ENCODE measurements around the gene SST.

Gene SST

DNA sequence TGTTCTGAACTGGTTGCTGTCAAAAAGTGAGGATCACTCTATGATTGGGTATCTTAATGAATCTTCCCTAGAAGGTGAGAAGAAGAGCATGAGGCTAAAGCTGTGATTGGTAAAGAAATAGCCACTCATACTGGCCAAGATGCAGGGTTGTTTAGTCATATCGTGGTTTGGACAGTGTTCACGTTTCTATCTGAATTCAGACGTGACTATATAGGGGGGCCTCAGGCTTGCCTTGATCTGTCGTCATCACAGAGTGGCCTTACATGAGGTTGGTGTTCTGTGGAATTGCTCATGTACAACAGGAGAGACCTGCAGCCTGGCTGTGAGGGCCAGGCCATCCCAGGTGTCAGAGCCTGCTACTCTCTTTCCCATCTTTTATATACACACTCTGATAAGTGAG is 19.8 kb upstream of the SST start:
- TF ChIP-seq ISL1 (CRISPR knock-in tag; IDR thresholded peaks at IDR 0.05) (no peak), SNAI2 (CRISPR knock-in tag; IDR thresholded peaks at IDR 0.05) (no peak), ZC3H10 (CRISPR knock-in tag; IDR thresholded peaks at IDR 0.05) (no peak), PPARA (CRISPR knock-in tag; IDR thresholded peaks at IDR 0.05; ENCODE audit: borderline replicate concordance) (no peak), TCF4 (CRISPR knock-in tag; IDR thresholded peaks at IDR 0.05; ENCODE audit: borderline replicate concordance) (no peak), BACH2 (CRISPR knock-in tag; IDR thresholded peaks at IDR 0.05; ENCODE audit: borderline replicate concordance) (no peak), ZFP3 (CRISPR knock-in tag; IDR thresholded peaks at IDR 0.05) (no peak), CSDC2 (CRISPR knock-in tag; IDR thresholded peaks at IDR 0.05) (no peak), ESRRG (CRISPR knock-in tag; IDR thresholded peaks at IDR 0.05) (no peak), ARNTL (CRISPR knock-in tag; IDR thresholded peaks at IDR 0.05; ENCODE audit: borderline replicate concordance, low read depth) (no peak), ZNF8 (CRISPR knock-in tag; IDR thresholded peaks at IDR 0.05) (no peak), ZNF70 (CRISPR knock-in tag; IDR thresholded peaks at IDR 0.05) (no peak), GLIS3 (CRISPR knock-in tag; IDR thresholded peaks at IDR 0.05) (no peak)
- TF ChIP-seq, protein P1, sequence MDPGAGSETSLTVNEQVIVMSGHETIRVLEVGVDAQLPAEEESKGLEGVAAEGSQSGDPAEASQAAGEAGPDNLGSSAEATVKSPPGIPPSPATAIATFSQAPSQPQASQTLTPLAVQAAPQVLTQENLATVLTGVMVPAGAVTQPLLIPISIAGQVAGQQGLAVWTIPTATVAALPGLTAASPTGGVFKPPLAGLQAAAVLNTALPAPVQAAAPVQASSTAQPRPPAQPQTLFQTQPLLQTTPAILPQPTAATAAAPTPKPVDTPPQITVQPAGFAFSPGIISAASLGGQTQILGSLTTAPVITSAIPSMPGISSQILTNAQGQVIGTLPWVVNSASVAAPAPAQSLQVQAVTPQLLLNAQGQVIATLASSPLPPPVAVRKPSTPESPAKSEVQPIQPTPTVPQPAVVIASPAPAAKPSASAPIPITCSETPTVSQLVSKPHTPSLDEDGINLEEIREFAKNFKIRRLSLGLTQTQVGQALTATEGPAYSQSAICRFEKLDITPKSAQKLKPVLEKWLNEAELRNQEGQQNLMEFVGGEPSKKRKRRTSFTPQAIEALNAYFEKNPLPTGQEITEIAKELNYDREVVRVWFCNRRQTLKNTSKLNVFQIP (CRISPR knock-in tag; IDR thresholded peaks at IDR 0.05; ENCODE audit: borderline replicate concordance, low read depth), result no peak
- TF ChIP-seq, protein P2, sequence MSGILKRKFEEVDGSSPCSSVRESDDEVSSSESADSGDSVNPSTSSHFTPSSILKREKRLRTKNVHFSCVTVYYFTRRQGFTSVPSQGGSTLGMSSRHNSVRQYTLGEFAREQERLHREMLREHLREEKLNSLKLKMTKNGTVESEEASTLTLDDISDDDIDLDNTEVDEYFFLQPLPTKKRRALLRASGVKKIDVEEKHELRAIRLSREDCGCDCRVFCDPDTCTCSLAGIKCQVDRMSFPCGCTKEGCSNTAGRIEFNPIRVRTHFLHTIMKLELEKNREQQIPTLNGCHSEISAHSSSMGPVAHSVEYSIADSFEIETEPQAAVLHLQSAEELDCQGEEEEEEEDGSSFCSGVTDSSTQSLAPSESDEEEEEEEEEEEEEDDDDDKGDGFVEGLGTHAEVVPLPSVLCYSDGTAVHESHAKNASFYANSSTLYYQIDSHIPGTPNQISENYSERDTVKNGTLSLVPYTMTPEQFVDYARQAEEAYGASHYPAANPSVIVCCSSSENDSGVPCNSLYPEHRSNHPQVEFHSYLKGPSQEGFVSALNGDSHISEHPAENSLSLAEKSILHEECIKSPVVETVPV (CRISPR knock-in tag; IDR thresholded peaks at IDR 0.05), result no peak
- TF ChIP-seq, protein P3, sequence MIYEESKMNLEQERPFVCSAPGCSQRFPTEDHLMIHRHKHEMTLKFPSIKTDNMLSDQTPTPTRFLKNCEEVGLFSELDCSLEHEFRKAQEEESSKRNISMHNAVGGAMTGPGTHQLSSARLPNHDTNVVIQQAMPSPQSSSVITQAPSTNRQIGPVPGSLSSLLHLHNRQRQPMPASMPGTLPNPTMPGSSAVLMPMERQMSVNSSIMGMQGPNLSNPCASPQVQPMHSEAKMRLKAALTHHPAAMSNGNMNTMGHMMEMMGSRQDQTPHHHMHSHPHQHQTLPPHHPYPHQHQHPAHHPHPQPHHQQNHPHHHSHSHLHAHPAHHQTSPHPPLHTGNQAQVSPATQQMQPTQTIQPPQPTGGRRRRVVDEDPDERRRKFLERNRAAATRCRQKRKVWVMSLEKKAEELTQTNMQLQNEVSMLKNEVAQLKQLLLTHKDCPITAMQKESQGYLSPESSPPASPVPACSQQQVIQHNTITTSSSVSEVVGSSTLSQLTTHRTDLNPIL (CRISPR knock-in tag; IDR thresholded peaks at IDR 0.05; ENCODE audit: low read depth), result no peak
- TF ChIP-seq, protein P4, sequence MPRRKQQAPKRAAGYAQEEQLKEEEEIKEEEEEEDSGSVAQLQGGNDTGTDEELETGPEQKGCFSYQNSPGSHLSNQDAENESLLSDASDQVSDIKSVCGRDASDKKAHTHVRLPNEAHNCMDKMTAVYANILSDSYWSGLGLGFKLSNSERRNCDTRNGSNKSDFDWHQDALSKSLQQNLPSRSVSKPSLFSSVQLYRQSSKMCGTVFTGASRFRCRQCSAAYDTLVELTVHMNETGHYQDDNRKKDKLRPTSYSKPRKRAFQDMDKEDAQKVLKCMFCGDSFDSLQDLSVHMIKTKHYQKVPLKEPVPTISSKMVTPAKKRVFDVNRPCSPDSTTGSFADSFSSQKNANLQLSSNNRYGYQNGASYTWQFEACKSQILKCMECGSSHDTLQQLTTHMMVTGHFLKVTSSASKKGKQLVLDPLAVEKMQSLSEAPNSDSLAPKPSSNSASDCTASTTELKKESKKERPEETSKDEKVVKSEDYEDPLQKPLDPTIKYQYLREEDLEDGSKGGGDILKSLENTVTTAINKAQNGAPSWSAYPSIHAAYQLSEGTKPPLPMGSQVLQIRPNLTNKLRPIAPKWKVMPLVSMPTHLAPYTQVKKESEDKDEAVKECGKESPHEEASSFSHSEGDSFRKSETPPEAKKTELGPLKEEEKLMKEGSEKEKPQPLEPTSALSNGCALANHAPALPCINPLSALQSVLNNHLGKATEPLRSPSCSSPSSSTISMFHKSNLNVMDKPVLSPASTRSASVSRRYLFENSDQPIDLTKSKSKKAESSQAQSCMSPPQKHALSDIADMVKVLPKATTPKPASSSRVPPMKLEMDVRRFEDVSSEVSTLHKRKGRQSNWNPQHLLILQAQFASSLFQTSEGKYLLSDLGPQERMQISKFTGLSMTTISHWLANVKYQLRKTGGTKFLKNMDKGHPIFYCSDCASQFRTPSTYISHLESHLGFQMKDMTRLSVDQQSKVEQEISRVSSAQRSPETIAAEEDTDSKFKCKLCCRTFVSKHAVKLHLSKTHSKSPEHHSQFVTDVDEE (CRISPR knock-in tag; IDR thresholded peaks at IDR 0.05), result no peak
- ATAC-seq, result no peak

DNA sequence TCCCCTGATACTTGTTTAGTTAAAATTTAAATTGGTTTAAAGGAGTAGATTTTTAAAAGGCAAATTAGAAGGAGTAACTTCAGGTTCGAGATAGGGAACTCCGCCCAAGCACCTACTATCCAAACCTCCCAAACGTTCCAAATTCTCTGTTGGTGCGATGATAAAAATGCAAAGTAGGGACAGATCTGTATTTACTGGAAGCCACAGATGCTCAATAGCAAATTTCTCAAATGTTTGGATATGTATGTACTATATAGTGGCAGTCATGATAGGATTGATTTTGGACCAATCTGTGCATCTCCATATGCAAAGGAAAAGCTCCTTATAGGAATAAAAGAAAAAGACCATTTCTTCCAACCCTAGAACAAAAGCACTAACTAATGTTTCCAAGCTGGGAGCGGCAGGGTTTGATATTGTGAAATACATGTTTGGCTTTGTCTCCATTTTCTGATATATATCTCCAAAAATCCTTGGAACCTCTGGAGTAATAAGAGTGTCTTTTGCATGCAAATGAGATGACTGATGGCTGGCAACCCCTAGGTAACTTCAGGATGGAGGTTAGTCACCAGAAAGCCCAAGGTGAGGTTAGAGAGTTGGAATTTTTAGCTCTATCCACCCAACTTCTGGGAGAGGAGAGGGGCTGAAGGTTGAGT is 16.6 kb upstream of the SST start:
- TF ChIP-seq TOX (CRISPR knock-in tag; IDR thresholded peaks at IDR 0.05; ENCODE audit: borderline replicate concordance) (no peak), BACH2 (CRISPR knock-in tag; IDR thresholded peaks at IDR 0.05; ENCODE audit: borderline replicate concordance) (no peak), PPARA (CRISPR knock-in tag; IDR thresholded peaks at IDR 0.05; ENCODE audit: borderline replicate concordance) (no peak), ZNF8 (CRISPR knock-in tag; IDR thresholded peaks at IDR 0.05) (no peak), ARNTL (CRISPR knock-in tag; IDR thresholded peaks at IDR 0.05; ENCODE audit: borderline replicate concordance, low read depth) (no peak), ZC3H10 (CRISPR knock-in tag; IDR thresholded peaks at IDR 0.05) (no peak), OSR1 (CRISPR knock-in tag; IDR thresholded peaks at IDR 0.05) (no peak), GLIS3 (CRISPR knock-in tag; IDR thresholded peaks at IDR 0.05) (no peak), ZFP30 (CRISPR knock-in tag; IDR thresholded peaks at IDR 0.05) (no peak)
- TF ChIP-seq, protein P3 (CRISPR knock-in tag; IDR thresholded peaks at IDR 0.05; ENCODE audit: low read depth), result no peak
- TF ChIP-seq, protein P5, sequence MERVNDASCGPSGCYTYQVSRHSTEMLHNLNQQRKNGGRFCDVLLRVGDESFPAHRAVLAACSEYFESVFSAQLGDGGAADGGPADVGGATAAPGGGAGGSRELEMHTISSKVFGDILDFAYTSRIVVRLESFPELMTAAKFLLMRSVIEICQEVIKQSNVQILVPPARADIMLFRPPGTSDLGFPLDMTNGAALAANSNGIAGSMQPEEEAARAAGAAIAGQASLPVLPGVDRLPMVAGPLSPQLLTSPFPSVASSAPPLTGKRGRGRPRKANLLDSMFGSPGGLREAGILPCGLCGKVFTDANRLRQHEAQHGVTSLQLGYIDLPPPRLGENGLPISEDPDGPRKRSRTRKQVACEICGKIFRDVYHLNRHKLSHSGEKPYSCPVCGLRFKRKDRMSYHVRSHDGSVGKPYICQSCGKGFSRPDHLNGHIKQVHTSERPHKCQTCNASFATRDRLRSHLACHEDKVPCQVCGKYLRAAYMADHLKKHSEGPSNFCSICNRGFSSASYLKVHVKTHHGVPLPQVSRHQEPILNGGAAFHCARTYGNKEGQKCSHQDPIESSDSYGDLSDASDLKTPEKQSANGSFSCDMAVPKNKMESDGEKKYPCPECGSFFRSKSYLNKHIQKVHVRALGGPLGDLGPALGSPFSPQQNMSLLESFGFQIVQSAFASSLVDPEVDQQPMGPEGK (CRISPR knock-in tag; IDR thresholded peaks at IDR 0.05; ENCODE audit: borderline replicate concordance), result no peak
- no peak for ATAC-seq
